ENCODE measurements around the gene KPNA3.

GRCh38 chr13:49806126-49806536 lies 13.6 kb upstream of the KPNA3 start:
- TF ChIP-seq ZNF8 (CRISPR knock-in tag; IDR thresholded peaks at IDR 0.05) (no peak), ZFP30 (CRISPR knock-in tag; IDR thresholded peaks at IDR 0.05) (no peak), ISL1 (CRISPR knock-in tag; IDR thresholded peaks at IDR 0.05) (no peak), CREB5 (CRISPR knock-in tag; IDR thresholded peaks at IDR 0.05; ENCODE audit: low read depth) (no peak), CSDC2 (CRISPR knock-in tag; IDR thresholded peaks at IDR 0.05) (no peak), ZNF565 (CRISPR knock-in tag; conservative IDR thresholded peaks at IDR 0.05; ENCODE audit: low read depth) (no peak), TOX (CRISPR knock-in tag; IDR thresholded peaks at IDR 0.05; ENCODE audit: borderline replicate concordance) (no peak), ZFP3 (CRISPR knock-in tag; IDR thresholded peaks at IDR 0.05) (no peak)

All from SK-N-SH treated with all-trans-retinoic acid at 6 μM for 48 hours (cell line).